Retina (tissue), 1 donor: ENCODE measurements around the gene CENATAC.
A peak's percentile ranks its signal among the peaks of the same experiment; 100 is the strongest.
"Not testable (repeated sequence)": the region's sequence is repeated elsewhere in the genome, so short reads cannot be mapped to it uniquely, and the experiment has no call there.

Source experiments
- DNase-seq: peaks from one replicate; pipeline ENCODE4 v3.0.0-alpha.2; 2016

CENATAC gene

DNA sequence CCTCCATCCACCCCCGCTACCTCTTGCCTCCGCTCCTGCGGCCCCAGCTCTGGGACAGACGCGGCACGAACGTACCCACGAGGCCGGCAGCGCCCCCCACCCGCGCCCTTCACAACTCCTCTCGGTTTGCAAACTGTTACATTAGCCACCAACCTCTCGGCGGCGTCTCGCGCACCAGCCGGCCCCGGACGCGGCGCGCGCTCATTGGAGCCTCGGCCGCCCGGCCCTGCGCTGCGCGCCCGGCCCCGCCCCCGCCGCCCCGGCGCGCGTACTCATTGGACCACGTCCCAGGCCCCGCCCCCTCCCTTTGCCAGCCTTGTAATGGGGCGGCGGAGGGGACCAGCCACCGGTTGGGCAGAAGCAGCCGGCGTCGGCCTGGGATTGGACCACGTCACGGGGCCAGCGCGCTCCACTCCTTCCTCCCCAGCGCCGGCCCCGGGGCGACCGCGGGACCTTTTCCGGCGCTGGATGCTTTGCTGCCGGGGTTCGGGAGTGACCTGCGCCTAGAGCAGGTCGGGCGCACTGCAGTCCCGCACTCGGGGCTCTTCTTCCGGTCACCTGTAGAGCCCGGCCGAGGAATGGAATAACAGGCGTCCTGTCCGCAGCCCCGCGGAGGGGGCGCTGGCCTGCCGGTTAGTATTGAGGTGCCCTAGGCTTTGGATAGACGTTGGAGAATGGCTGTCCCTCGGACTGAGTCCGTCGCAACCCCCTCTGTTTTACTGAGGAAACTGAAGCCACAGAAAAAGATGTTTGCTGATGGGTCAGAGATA, 59.2 kb downstream of the CENATAC start, which contains the start of gene HYOU1:
Gene HYOU1, minus strand, starts transcription at position 206 of the 770 bp plus-strand sequence. CDS start 1,045 bp downstream, outside the sequence.
- peak; percentile 95 for DNase-seq

DNA sequence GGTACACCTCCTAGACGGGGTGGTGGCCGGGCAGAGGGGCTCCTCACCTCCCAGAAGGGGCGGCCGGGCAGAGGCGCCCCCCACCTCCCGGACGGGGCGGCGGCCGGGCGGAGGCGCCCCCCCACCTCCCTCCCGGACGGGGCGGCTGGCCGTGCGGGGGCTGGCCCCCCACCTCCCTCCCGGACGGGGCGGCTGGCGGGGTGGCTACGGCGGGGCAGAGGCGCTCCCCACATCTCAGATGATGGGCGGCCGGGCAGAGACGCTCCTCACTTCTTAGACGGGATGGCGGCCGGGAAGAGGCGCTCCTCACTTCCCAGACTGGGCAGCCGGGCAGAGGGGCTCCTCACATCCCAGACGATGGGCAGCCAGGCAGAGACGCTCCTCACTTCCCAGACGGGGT, 61.2 kb downstream of the CENATAC start:
- not testable (repeated sequence) for DNase-seq

DNA sequence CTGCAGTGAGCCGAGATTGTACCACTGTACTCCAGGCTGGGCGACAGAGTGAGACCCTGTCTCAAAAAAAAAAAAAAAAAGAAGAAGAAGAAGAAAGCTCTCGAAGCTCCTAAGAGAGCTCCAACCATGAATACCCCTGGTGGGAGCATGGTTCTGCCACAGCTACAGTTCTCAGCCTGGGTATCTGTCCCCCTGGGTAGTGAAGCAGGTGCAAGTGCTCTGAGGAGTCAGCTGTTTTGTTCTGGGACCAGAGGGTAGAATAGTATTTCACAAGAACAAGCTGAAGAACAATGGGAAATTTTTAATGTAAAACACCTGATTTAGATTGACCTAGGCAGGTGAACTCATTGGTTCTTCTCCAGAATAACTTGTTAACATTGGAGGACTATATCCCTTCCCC, 63.3 kb downstream of the CENATAC start:
- no peak for DNase-seq

DNA sequence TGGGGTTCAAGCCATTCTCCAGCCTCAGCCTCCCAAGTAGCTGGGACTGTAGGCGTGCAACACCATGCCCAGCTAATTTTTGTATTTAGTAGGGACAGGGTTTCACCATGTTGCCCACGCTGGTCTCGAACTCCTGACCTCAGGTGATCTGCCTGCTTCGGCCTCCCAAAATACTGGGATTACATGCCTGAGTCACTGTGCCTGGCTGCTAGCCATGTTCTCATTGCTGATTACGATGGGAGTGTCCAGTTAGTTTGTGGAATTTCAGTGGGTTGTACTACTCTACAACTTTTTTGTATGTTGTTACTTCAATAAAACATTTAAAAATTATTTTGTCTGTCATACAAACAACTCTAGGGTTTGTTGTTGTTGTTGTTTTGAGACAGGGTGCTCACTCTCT, 64.8 kb downstream of the CENATAC start:
- DNase-seq, result no peak

DNA sequence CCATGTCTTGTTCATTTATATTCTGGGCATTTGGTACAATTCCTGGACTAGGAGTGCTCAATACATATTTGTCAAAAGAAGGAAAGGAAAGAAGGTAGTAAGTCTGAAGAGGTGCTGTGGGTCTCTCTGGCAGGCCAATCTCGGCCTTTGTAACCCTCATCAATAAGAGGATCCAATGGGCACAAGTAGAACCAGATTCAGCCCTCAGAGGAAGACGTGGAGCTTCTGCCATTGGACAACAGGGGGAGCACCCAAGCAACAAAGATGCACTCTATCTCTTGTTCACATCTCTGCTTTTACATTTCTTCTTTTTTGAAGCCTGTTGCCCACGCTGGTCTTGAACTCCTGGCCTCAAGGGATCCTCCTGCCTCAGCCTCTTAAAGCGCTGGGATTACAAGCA, 67.4 kb downstream of the CENATAC start:
- no peak for DNase-seq
